OCI-LY1 (cell line): ENCODE data around the gene ZNF821.
"Not testable (repeated sequence)": the region's sequence is repeated elsewhere in the genome, so short reads cannot be mapped to it uniquely, and the experiment has no call there.

ENCODE experiments used
- H2AFZ ChIP-seq: fragments of 200-600 bp; sonication (generic), shearing (Covaris generic); 2 replicates; pipeline ENCODE4 v1.6.0; 2014; ENCODE audit warnings: antibody characterized with exemption, mild to moderate bottlenecking, low read length
- H3F3A ChIP-seq: fragments of 200-600 bp; sonication (generic), shearing (Covaris generic); 2 replicates; pipeline ENCODE4 v1.6.0; 2014; ENCODE audit warnings: mild to moderate bottlenecking, antibody characterized with exemption, low read length, moderate library complexity; ENCODE audit not compliant: insufficient read depth
- H3K27ac ChIP-seq: fragments of 200-600 bp; sonication (generic); 2 replicates; pipeline ENCODE4 v1.5.1; 2014; ENCODE audit warnings: low read length, mixed run types, mild to moderate bottlenecking, low read depth; ENCODE audit not compliant: poor library complexity, severe bottlenecking
- H3K27me3 ChIP-seq: fragments of 200-600 bp; sonication (generic); 2 replicates; pipeline ENCODE4 v1.6.0; 2014; ENCODE audit warnings: antibody characterized with exemption, mild to moderate bottlenecking, low read length, moderate library complexity; ENCODE audit not compliant: insufficient read depth
- H3K36me3 ChIP-seq: fragments of 200-600 bp; sonication (generic); 2 replicates; pipeline ENCODE4 v1.6.1; 2014; ENCODE audit warnings: mild to moderate bottlenecking, antibody characterized with exemption, low read length, moderate library complexity, mixed read lengths; ENCODE audit not compliant: insufficient read depth
- H3K4me1 ChIP-seq: fragments of 200-600 bp; sonication (generic); 2 replicates; pipeline ENCODE4 v1.5.1; 2014; ENCODE audit warnings: mild to moderate bottlenecking, low read length, moderate library complexity; ENCODE audit not compliant: insufficient read depth, severe bottlenecking
- H3K4me2 ChIP-seq: fragments of 200-600 bp; sonication (generic), shearing (Covaris generic); 2 replicates; pipeline ENCODE4 v1.6.1; 2014; ENCODE audit warnings: low read length
- H3K4me3 ChIP-seq: fragments of 200-600 bp; sonication (generic); 2 replicates; pipeline ENCODE4 v1.5.1; 2014; ENCODE audit warnings: low read length, low read depth, mild to moderate bottlenecking, mixed read lengths; ENCODE audit not compliant: poor library complexity, severe bottlenecking
- H3K79me2 ChIP-seq: fragments of 200-600 bp; shearing (Covaris generic); 2 replicates; pipeline ENCODE4 v1.6.1; 2016; ENCODE audit warnings: mixed run types, low read length, mixed read lengths; ENCODE audit not compliant: insufficient read depth
- H3K9ac ChIP-seq: fragments of 200-600 bp; sonication (generic), shearing (Covaris generic); 2 replicates; pipeline ENCODE4 v1.6.1; 2014; ENCODE audit warnings: mild to moderate bottlenecking, low read length, mixed read lengths
- H3K9me2 ChIP-seq: fragments of 200-600 bp; sonication (generic), shearing (Covaris generic); 2 replicates; pipeline ENCODE4 v1.6.1; 2014; ENCODE audit warnings: low read depth, mild to moderate bottlenecking, low read length, mixed read lengths
- H3K9me3 ChIP-seq: fragments of 200-600 bp; shearing (Covaris generic); 2 replicates; pipeline ENCODE4 v1.6.1; 2014; ENCODE audit warnings: low read length, mixed read lengths
- H4K20me1 ChIP-seq: fragments of 200-600 bp; sonication (generic), shearing (Covaris generic); 2 replicates; pipeline ENCODE4 v1.6.0; 2016; ENCODE audit warnings: mild to moderate bottlenecking, low read length; ENCODE audit not compliant: insufficient read depth
- CTCF ChIP-seq: fragments of 200-600 bp; sonication (generic), shearing (Covaris generic); IDR thresholded peaks from 2 replicates; pipeline ENCODE4 v1.5.1; 2017; ENCODE audit warnings: mild to moderate bottlenecking, antibody characterized with exemption, low read length, moderate library complexity, mixed read lengths
- EZH2 ChIP-seq: fragments of 200-600 bp; sonication (generic), shearing (Covaris generic); IDR thresholded peaks from 2 replicates; pipeline ENCODE4 v1.8.0; 2017; ENCODE audit warnings: borderline replicate concordance, mixed run types, mild to moderate bottlenecking, antibody characterized with exemption, low read length, moderate library complexity, mixed read lengths

Gene ZNF821

DNA sequence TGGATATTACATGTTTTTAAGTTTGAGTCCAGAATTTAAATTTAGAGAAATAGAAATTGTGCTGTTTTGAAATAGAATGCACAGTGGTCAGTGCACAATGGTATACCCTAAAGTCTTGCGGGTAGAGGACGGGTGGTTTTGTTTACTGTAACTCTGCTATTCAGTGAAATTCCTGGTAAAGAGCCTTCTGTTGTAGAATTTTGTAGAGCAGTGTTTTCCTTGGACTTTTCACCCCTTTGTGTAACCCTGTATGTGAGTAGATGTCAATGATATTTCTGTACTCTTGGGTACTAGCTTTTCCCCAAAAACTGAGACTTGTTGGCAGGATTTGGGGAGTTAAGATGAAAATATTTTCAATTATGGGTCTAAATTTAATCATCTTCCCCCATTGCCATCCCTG is 30.8 kb upstream of the ZNF821 start:
- Histone ChIP-seq H3K27ac (no peak overlapping the region), H4K20me1 (no peaks in the 10 kb centered on the region), H3K36me3 (peaks cover 81% of the 10 kb centered on the region), H3K27me3 (no peaks in the 10 kb centered on the region), H3F3A (no peaks in the 10 kb centered on the region), H3K9me2 (no peaks in the 10 kb centered on the region), H3K4me1 (no peaks in the 10 kb centered on the region), H3K4me2 (no peak overlapping the region), H2AFZ (no peak overlapping the region), H3K4me3 (no peak overlapping the region), H3K79me2 (peaks cover 74% of the 10 kb centered on the region), H3K9ac (no peak overlapping the region), H3K9me3 (peaks cover 5% of the 10 kb centered on the region; the same call in 1 of the 2 replicates)
- TF ChIP-seq EZH2: no peak

DNA sequence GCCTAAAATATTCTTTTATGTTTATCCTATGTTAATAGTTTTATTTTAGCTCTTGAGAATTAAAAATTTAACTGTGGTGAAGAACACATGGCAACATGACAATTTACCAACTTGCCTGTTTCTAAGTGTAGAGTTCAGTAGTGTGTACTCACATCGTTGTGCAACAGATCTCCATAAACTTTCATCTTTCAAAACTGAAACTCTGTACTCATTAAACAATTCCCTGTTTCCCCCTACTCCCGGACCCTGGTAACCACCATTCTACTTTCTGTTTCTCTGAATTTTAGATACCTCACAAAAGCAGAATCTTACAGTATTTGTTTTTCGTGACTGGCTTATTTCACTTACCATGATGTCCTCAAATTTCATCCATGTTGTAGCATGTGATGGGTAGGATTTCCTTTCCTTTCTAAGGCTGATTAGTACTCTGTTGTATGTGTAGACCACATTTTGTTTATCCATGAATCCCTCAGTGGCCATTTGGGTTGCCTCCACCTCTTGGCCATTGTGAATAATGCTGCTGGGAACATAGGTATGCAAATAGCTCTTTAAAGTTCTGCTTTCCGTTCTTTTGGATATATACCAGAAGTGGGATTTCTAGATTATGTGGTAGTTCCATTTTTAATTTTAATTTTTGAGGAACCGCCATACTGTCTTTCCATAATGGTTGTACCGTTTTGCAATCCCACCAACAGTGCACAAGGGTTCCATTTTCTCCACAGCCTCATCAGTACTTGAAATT is 28.7 kb upstream of the ZNF821 start:
- H4K20me1 ChIP-seq: no peaks in the 10 kb centered on the region
- H3K9me3 ChIP-seq: no peaks in the 10 kb centered on the region
- H3K4me3 ChIP-seq: no peak overlapping the region
- H3K79me2 ChIP-seq: peaks cover 95% of the 10 kb centered on the region
- no peak overlapping the region for H2AFZ ChIP-seq
- H3K9ac ChIP-seq: no peak overlapping the region
- no peaks in the 10 kb centered on the region for H3K9me2 ChIP-seq
- peaks cover 78% of the 10 kb centered on the region for H3K36me3 ChIP-seq
- TF ChIP-seq EZH2 (no peak), CTCF (no peak)
- no peak overlapping the region for H3K27ac ChIP-seq
- no peaks in the 10 kb centered on the region for H3K4me1 ChIP-seq
- H3F3A ChIP-seq: no peaks in the 10 kb centered on the region
- no peak overlapping the region for H3K4me2 ChIP-seq
- H3K27me3 ChIP-seq: no peaks in the 10 kb centered on the region

DNA sequence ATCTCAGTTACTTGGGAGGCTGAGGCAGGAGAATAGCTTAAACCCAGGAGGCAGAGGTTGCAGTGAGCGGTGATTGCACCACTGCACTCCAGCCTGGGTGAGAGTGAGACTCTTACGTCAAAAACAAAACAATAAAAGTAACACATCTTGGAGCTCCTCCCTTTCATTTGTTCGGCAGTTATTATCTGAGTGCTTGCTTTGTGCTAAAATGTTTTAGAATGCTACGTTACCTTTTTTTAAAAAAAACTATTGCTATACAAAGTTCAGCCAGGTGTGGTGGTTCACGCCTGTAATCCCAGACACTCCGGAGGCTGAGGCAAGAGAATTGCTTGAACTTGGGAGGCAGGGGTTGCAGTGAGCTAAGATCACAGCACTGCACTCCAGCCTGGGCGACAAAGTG is 27.1 kb upstream of the ZNF821 start:
- H3K4me1 ChIP-seq: no peaks in the 10 kb centered on the region
- H3K79me2 ChIP-seq: peaks cover 98% of the 10 kb centered on the region
- H3K4me2 ChIP-seq: no peak overlapping the region
- H2AFZ ChIP-seq: no peak overlapping the region
- no peaks in the 10 kb centered on the region for H3K9me2 ChIP-seq
- TF ChIP-seq CTCF: no peak
- TF ChIP-seq EZH2: no peak
- H3K9me3 ChIP-seq: no peaks in the 10 kb centered on the region
- H3F3A ChIP-seq: no peaks in the 10 kb centered on the region
- no peak overlapping the region for H3K9ac ChIP-seq
- H3K27me3 ChIP-seq: no peaks in the 10 kb centered on the region
- 0 out of 2 replicates have a peak, but pooled peaks cover 2% of the 10 kb centered on the region for H4K20me1 ChIP-seq
- no peak overlapping the region for H3K4me3 ChIP-seq
- peaks cover 63% of the 10 kb centered on the region for H3K36me3 ChIP-seq
- no peak overlapping the region for H3K27ac ChIP-seq

- H3K9me3 ChIP-seq, H3K9me2 ChIP-seq, H3K27ac ChIP-seq, H3K27me3 ChIP-seq, H3K4me1 ChIP-seq, H3K9ac ChIP-seq, H3K4me2 ChIP-seq, H2AFZ ChIP-seq, H3F3A ChIP-seq, H3K4me3 ChIP-seq, H4K20me1 ChIP-seq: not testable (repeated sequence)
- peaks cover 100% of the 10 kb centered on the region for H3K79me2 ChIP-seq
- peaks cover 50% of the 10 kb centered on the region for H3K36me3 ChIP-seq
Observed at GRCh38 chr16:71905765-71906164, 21.8 kb upstream of the ZNF821 start.
